AG04449 (cell line): ENCODE measurements around the gene STRN3.
"Not testable (repeated sequence)": the region's sequence is repeated elsewhere in the genome, so short reads cannot be mapped to it uniquely, and the experiment has no call there.

Experiments
- CTCF ChIA-PET: fragments of 350-600 bp; formaldehyde crosslinking; extraction: SDS; loops from one replicate; lab custom pipeline; 2021; ENCODE audit warnings: antibody characterized with exemption; lab: Yijun Ruan, JAX
- POLR2A ChIA-PET: fragments of 400-600, 350-600 bp; formaldehyde crosslinking; extraction: SDS; loops from one replicate; lab custom pipeline; 2020; ENCODE audit warnings: antibody characterized with exemption, inconsistent platforms; lab: Yijun Ruan, JAX
- DNase-seq: peaks from one replicate; pipeline ENCODE4 v3.0.0-alpha.2; 2010; ENCODE audit warnings: low read depth, low spot score
- H3K4me3 ChIP-seq: 2 replicates; pipeline ENCODE4 v1.5.1; 2011; ENCODE audit warnings: low read depth, mild to moderate bottlenecking, control low read depth, low read length
- TF ChIP-seq, protein P1 (sequence below): IDR thresholded peaks from one replicate; pipeline ENCODE4 v1.5.1; 2011; ENCODE audit warnings: mild to moderate bottlenecking, moderate library complexity, low read length, control low read depth, inconsistent platforms; ENCODE audit not compliant: insufficient read depth; ENCODE audit errors: missing control alignments

The STRN3 gene

DNA sequence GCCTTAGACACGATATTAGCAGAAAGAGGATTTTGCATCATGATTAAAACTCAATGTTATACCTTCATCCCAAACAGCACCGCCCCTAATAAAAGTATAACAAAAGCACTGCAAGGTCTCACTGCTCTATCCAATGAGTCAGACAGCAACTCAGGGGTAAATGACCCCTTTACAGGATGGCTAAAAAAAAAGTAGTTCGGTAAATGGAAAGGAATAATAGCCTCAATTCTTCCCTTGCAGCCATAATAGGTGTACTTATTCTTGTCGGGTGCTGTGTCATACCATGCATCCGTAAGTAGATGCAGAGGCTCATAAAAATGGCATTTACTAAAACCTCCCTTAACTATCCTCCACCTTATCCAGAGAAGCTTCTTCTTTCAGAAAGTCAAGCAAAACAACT lies 54.6 kb downstream of the STRN3 start:
- CTCF ChIA-PET = no interaction called here
- no peak for DNase-seq
- TF ChIP-seq, protein P1, sequence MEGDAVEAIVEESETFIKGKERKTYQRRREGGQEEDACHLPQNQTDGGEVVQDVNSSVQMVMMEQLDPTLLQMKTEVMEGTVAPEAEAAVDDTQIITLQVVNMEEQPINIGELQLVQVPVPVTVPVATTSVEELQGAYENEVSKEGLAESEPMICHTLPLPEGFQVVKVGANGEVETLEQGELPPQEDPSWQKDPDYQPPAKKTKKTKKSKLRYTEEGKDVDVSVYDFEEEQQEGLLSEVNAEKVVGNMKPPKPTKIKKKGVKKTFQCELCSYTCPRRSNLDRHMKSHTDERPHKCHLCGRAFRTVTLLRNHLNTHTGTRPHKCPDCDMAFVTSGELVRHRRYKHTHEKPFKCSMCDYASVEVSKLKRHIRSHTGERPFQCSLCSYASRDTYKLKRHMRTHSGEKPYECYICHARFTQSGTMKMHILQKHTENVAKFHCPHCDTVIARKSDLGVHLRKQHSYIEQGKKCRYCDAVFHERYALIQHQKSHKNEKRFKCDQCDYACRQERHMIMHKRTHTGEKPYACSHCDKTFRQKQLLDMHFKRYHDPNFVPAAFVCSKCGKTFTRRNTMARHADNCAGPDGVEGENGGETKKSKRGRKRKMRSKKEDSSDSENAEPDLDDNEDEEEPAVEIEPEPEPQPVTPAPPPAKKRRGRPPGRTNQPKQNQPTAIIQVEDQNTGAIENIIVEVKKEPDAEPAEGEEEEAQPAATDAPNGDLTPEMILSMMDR = no peak
- POLR2A ChIA-PET = no interaction called here
- H3K4me3 ChIP-seq = no peak overlapping the region

DNA sequence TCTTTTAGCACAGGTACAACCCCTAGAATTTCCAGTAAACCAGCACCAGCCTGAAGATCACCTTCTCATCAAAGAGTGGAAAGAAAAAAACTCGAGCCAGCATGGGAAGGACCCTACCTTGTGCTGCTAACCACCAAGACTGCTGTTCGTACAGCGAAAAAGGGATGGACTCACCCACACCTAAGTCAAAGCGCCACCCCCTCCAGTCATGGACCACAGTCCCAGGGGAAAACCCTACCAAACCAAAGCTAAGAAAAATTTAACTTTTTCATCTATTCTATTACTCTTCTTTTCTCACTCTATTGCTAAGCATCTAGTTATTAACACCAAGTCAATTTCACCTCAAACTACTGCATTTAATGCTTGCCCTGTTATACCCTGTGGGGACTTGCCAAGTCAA lies 56.4 kb downstream of the STRN3 start:
- H3K4me3 ChIP-seq, POLR2A ChIA-PET, DNase-seq: not testable (repeated sequence)
- CTCF ChIA-PET = interaction anchor here (1.4 kb wide), 2 partner anchors 11 to 113 kb away, joined by 4 to 6 read pairs; no protein-coding TSS in a partner anchor

DNA sequence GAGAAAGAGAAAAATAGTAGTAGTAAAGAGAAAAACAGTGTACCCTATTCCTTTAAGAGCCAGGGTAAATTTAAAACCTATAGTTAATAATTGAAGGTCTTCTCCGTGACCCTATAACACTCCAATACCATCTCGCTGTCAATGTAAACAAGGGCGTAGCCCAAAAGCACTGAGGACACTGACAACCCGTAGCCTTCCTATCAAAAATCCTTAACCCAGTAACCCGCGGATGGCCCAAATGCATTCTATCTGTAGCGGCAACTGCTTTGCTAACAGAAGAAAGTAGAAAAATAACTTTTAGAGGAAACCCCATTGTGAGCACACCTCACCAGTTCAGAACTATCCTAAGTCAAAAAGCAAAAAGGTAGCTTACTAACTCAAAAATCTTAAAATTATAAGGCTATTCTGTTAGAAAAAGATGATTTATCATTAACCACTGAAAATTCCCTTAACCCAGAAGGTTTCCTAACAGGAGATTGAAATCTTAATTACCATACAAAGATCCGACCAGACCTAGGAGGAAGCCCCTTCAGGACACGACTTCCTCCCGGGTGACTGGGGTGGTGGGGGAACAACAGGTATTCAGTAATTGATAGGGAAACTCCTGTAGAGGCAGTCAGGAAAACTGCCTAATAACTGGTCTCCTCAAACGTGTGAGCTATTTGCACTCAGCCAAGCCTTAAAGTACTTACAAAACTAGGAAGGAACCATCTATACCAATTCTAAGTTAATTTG lies 58.6 kb downstream of the STRN3 start:
- H3K4me3 ChIP-seq, POLR2A ChIA-PET, DNase-seq: not testable (repeated sequence)
- CTCF ChIA-PET = interaction anchor here (1.3 kb wide), 1 partner anchor 10 kb away, joined by 3 read pairs; no protein-coding TSS in a partner anchor

GRCh38 chr14:30966415-30967363 lies 59.5 kb downstream of the STRN3 start:
- H3K4me3 ChIP-seq = no peak overlapping the region
- no peak for DNase-seq
- CTCF ChIA-PET = interaction anchor here (1.3 kb wide), 1 partner anchor 11 kb away, joined by 3 read pairs; no protein-coding TSS in a partner anchor
- TF ChIP-seq, protein P1 = no peak
- POLR2A ChIA-PET = no interaction called here

- POLR2A ChIA-PET, DNase-seq, CTCF ChIA-PET, H3K4me3 ChIP-seq: not testable (repeated sequence)
These were observed 60.3 kb downstream of the STRN3 start for GRCh38 chr14:30965861-30966260.

GRCh38 chr14:30962537-30962936 lies 63.6 kb downstream of the STRN3 start:
- CTCF ChIA-PET = interaction anchor here (1.0 to 1.1 kb wide), 3 partner anchors 12 to 21 kb away, joined by 3 to 7 read pairs (median 3); no protein-coding TSS in a partner anchor
- POLR2A ChIA-PET, DNase-seq, H3K4me3 ChIP-seq: not testable (repeated sequence)

GRCh38 chr14:30961330-30961729 lies 64.8 kb downstream of the STRN3 start:
- DNase-seq = no peak
- H3K4me3 ChIP-seq = no peak overlapping the region
- ChIA-PET POLR2A (no interaction called here), CTCF (no interaction called here)
- TF ChIP-seq, protein P1 = no peak

DNA sequence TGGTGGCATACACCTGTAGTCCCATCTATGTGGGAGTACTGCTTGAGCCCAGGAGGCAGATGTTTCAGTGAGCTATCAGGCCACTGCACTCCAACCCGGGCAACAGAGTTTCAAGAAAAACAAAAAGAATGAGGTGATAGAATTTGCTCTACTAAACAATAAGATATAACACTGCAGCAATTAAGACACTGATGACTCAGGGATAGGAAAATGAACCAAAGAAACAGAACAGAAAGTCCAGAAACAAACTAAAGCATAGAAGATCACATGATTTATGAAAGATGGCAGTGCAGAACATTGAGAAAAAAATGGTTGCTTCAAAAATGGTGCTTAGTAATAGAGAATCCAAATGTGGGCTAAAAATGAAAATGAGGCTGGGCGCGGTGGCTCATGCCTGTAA lies 66.0 kb downstream of the STRN3 start:
- H3K4me3 ChIP-seq = no peak overlapping the region
- ChIA-PET POLR2A (no interaction called here), CTCF (no interaction called here)
- DNase-seq = no peak
- TF ChIP-seq, protein P1 = no peak
